HEK293 (cell line): Measurements from ENCODE around the gene RBM39.
A peak's percentile ranks its signal among the peaks of the same experiment; 100 is the strongest.

Experiments used
- CTCF ChIA-PET: fragments of 350-600 bp; formaldehyde crosslinking; extraction: SDS; loops from one replicate; lab custom pipeline; 2021; ENCODE audit warnings: antibody characterized with exemption; lab: Yijun Ruan, JAX
- POLR2A ChIA-PET: fragments of 300-600 bp; formaldehyde crosslinking; extraction: SDS; loops from one replicate; lab custom pipeline; 2020; ENCODE audit warnings: antibody characterized with exemption, inconsistent platforms; lab: Yijun Ruan, JAX
- H3K27ac ChIP-seq: fragments of 200-500 bp; sonication (Bioruptor generic); 2 replicates; pipeline ENCODE4 v1.5.1; 2014; ENCODE audit warnings: low read depth, low read length, control low read depth, inconsistent platforms; ENCODE audit errors: extremely low read depth
- H3K36me3 ChIP-seq, 2 experiments: fragments of 200-500 bp in 1 of 2; sonication (Bioruptor generic) in 1 of 2; 1 replicate in 1 of 2; 2 replicates in 1 of 2; pipeline ENCODE4 v1.5.1; 2014 to 2017; ENCODE audit warnings: inconsistent platforms in 2 of 2, low read length in 2 of 2; ENCODE audit not compliant: control insufficient read depth in 2 of 2, insufficient read depth in 1 of 2
- H3K4me1 ChIP-seq: fragments of 200-500 bp; sonication (Bioruptor generic); 2 replicates; pipeline ENCODE4 v1.5.1; 2014; ENCODE audit warnings: mild to moderate bottlenecking, low read length, inconsistent platforms; ENCODE audit not compliant: control insufficient read depth, insufficient read depth
- H3K4me3 ChIP-seq: 2 replicates; pipeline ENCODE4 v1.5.1; 2011; ENCODE audit warnings: low read depth, mild to moderate bottlenecking, control low read depth, low read length, moderate library complexity
- H3K9me3 ChIP-seq: fragments of 200-500 bp; sonication (Bioruptor generic); 2 replicates; pipeline ENCODE4 v1.5.1; 2014; ENCODE audit warnings: low read depth, low read length, inconsistent platforms; ENCODE audit not compliant: control insufficient read depth, insufficient read depth
- BCL11A ChIP-seq: fragments of 450-650 bp; formaldehyde crosslinking; IDR thresholded peaks from 2 replicates; pipeline ENCODE4 v1.5.1; 2016; ENCODE audit warnings: low read depth, missing biosample characterization, missing genetic modification characterization
- FEZF1 ChIP-seq: fragments of 450-650 bp; formaldehyde crosslinking; IDR thresholded peaks from 2 replicates; pipeline ENCODE4 v1.5.1; 2016; ENCODE audit warnings: missing biosample characterization, missing genetic modification characterization
- HOXD13 ChIP-seq: sonication (generic); formaldehyde crosslinking; IDR thresholded peaks from 2 replicates; pipeline ENCODE4 v1.8.0; 2022; ENCODE audit warnings: missing genetic modification reagents, borderline replicate concordance
- IKZF3 ChIP-seq: fragments of 450-650 bp; IDR thresholded peaks from 2 replicates; pipeline ENCODE4 v1.5.0; 2018; ENCODE audit warnings: missing biosample characterization, mild to moderate bottlenecking, missing genetic modification characterization, moderate library complexity
- KLF10 ChIP-seq: fragments of 450-650 bp; IDR thresholded peaks from 2 replicates; pipeline ENCODE4 v1.5.1; 2018; ENCODE audit warnings: missing biosample characterization, mild to moderate bottlenecking, missing genetic modification characterization
- PRDM1 ChIP-seq: fragments of 450-650 bp; formaldehyde crosslinking; IDR thresholded peaks from 2 replicates; pipeline ENCODE4; 2016; ENCODE audit warnings: missing biosample characterization, missing genetic modification characterization
- PRDM6 ChIP-seq: fragments of 450-650 bp; formaldehyde crosslinking; IDR thresholded peaks from 2 replicates; pipeline ENCODE4 v1.5.1; 2017; ENCODE audit warnings: missing biosample characterization, missing genetic modification characterization
- TSHZ1 ChIP-seq: fragments of 450-650 bp; formaldehyde crosslinking; IDR thresholded peaks from 2 replicates; pipeline ENCODE4 v1.5.1; 2016; ENCODE audit warnings: missing biosample characterization, missing genetic modification characterization, borderline replicate concordance
- YY2 ChIP-seq: fragments of 450-650 bp; formaldehyde crosslinking; IDR thresholded peaks from 2 replicates; pipeline ENCODE4 v1.5.1; 2016; ENCODE audit warnings: missing biosample characterization, missing genetic modification characterization
- ZFHX2 ChIP-seq: fragments of 450-650 bp; formaldehyde crosslinking; conservative IDR thresholded peaks from 2 replicates; pipeline ENCODE4 v1.5.1; 2016; ENCODE audit warnings: missing biosample characterization, missing genetic modification characterization
- ZFP37 ChIP-seq: fragments of 450-650 bp; formaldehyde crosslinking; IDR thresholded peaks from 2 replicates; pipeline ENCODE4 v1.5.1; 2016; ENCODE audit warnings: missing biosample characterization, missing genetic modification characterization
- ZNF146 ChIP-seq: fragments of 450-650 bp; formaldehyde crosslinking; IDR thresholded peaks from 2 replicates; pipeline ENCODE4 v1.5.1; 2016; ENCODE audit warnings: missing biosample characterization, missing genetic modification characterization
- ZNF184 ChIP-seq: fragments of 450-650 bp; IDR thresholded peaks from 2 replicates; pipeline ENCODE4 v1.5.1; 2018; ENCODE audit warnings: missing biosample characterization, mild to moderate bottlenecking, missing genetic modification characterization
- ZNF2 ChIP-seq: fragments of 450-650 bp; formaldehyde crosslinking; IDR thresholded peaks from 2 replicates; pipeline ENCODE4 v1.5.1; 2016; ENCODE audit warnings: missing biosample characterization, missing genetic modification characterization
- ZNF223 ChIP-seq: fragments of 450-650 bp; formaldehyde crosslinking; IDR thresholded peaks from 2 replicates; pipeline ENCODE4 v1.5.1; 2016; ENCODE audit warnings: missing biosample characterization, missing genetic modification characterization
- ZNF341 ChIP-seq: fragments of 450-650 bp; formaldehyde crosslinking; IDR thresholded peaks from 2 replicates; pipeline ENCODE4; 2016; ENCODE audit warnings: low read depth, missing biosample characterization, missing genetic modification characterization
- ZNF544 ChIP-seq: fragments of 450-650 bp; formaldehyde crosslinking; IDR thresholded peaks from 2 replicates; pipeline ENCODE4 v1.5.0; 2017; ENCODE audit warnings: missing biosample characterization, missing genetic modification characterization
- ZNF548 ChIP-seq: fragments of 450-650 bp; formaldehyde crosslinking; IDR thresholded peaks from 2 replicates; pipeline ENCODE4 v1.5.1; 2016; ENCODE audit warnings: missing biosample characterization, missing genetic modification characterization
- ZNF624 ChIP-seq: fragments of 450-650 bp; formaldehyde crosslinking; IDR thresholded peaks from 2 replicates; pipeline ENCODE4 v1.5.1; 2017; ENCODE audit warnings: missing biosample characterization, missing genetic modification characterization
- ZNF629 ChIP-seq: fragments of 450-650 bp; formaldehyde crosslinking; IDR thresholded peaks from 2 replicates; pipeline ENCODE4 v1.5.1; 2017; ENCODE audit warnings: missing biosample characterization, missing genetic modification characterization
- ZNF660 ChIP-seq: fragments of 450-650 bp; IDR thresholded peaks from 2 replicates; pipeline ENCODE4 v1.5.1; 2018; ENCODE audit warnings: missing biosample characterization, mild to moderate bottlenecking, missing genetic modification characterization
- ZNF664 ChIP-seq: fragments of 450-650 bp; formaldehyde crosslinking; IDR thresholded peaks from 2 replicates; pipeline ENCODE4 v1.5.1; 2016; ENCODE audit warnings: missing biosample characterization, missing genetic modification characterization
- ZNF837 ChIP-seq: fragments of 450-650 bp; formaldehyde crosslinking; IDR thresholded peaks from 2 replicates; pipeline ENCODE4 v1.5.1; 2016; ENCODE audit warnings: missing biosample characterization, missing genetic modification characterization
- ZSCAN30 ChIP-seq: fragments of 450-650 bp; IDR thresholded peaks from 2 replicates; pipeline ENCODE4 v1.5.1; 2018; ENCODE audit warnings: missing biosample characterization, mild to moderate bottlenecking, missing genetic modification characterization, moderate library complexity
- TF ChIP-seq, protein P1 (sequence below): fragments of 450-650 bp; formaldehyde crosslinking; IDR thresholded peaks from 2 replicates; pipeline ENCODE4 v1.5.1; 2016; ENCODE audit warnings: missing biosample characterization, missing genetic modification characterization

RBM39 gene

DNA sequence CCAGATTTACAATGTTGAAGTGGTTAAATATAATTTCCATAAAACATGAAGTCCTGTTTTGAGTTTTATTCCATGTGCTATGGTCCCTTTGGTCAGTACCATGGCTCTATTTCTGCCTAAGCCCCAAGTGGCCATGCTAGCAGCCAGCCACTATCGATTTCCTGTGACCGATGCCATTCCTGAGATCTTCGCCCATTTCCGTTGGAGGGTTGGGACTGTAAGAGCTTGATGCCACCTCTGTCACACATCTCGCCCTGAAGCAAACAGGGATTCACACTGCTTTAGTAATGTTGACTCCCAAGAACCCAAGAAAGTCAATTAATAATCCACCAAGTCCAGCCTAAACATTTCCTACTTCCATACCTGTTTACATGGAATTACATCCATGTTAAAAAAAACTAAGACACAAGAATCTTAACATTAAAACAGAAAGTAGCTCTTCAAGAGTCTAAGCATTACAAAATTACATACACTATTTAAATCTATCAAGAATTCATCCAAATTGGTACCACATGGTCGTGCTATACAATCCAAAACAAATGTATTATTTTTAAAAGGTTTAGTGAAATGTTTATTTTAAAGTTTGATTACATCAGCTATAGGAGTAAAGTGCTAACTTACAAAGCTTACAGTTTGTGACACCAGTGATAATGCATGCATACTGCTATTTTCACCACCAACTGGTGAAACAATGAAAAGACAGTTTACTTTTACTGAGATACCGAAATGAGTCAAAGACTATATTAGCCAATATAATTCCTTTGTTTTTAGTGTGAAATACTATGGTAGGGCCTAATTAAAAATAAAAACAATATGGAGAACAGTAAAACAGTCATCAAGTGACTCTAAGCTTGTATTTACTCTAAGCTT is 2.5 kb downstream of the RBM39 start:
- ChIA-PET POLR2A (interaction anchor here (0.9 to 1.9 kb wide), 3 partner anchors 9 to 144 kb away, joined by 4 to 10 read pairs (median 4); no protein-coding TSS in a partner anchor), CTCF (interaction anchor here (0.6 to 1.3 kb wide), 6 partner anchors 42 to 399 kb away, joined by 3 to 6 read pairs (median 4); partner anchors contain the start of gene SCAND1)
- Histone ChIP-seq H3K36me3 (peaks cover 53 to 67% of the 10 kb centered on the region in 2 experiments), H3K27ac (no peak overlapping the region), H3K4me3 (peak overlapping the region; percentile 91), H3K9me3 (no peaks in the 10 kb centered on the region), H3K4me1 (peaks cover 4% of the 10 kb centered on the region)
- no peak for TF ChIP-seq ZNF837 (tag by site-specific recombination)
- no peak for TF ChIP-seq ZNF146
- no peak for TF ChIP-seq KLF10 (tag by site-specific recombination)
- TF ChIP-seq YY2 (tag by site-specific recombination): no peak
- no peak for TF ChIP-seq ZNF624 (tag by site-specific recombination)
- TF ChIP-seq ZNF660 (tag by site-specific recombination): 0 out of 2 replicates have a peak, but pooled peaks have one; percentile 24
- TF ChIP-seq ZNF664 (tag by site-specific recombination): peak; percentile 96
- no peak for TF ChIP-seq ZNF184 (tag by site-specific recombination)
- TF ChIP-seq ZNF548 (tag by site-specific recombination): no peak
- no peak for TF ChIP-seq TSHZ1 (tag by site-specific recombination)
- no peak for TF ChIP-seq FEZF1 (tag by site-specific recombination)
- TF ChIP-seq ZNF223 (tag by site-specific recombination): no peak
- TF ChIP-seq ZNF2 (tag by site-specific recombination): no peak
- TF ChIP-seq, protein P1, sequence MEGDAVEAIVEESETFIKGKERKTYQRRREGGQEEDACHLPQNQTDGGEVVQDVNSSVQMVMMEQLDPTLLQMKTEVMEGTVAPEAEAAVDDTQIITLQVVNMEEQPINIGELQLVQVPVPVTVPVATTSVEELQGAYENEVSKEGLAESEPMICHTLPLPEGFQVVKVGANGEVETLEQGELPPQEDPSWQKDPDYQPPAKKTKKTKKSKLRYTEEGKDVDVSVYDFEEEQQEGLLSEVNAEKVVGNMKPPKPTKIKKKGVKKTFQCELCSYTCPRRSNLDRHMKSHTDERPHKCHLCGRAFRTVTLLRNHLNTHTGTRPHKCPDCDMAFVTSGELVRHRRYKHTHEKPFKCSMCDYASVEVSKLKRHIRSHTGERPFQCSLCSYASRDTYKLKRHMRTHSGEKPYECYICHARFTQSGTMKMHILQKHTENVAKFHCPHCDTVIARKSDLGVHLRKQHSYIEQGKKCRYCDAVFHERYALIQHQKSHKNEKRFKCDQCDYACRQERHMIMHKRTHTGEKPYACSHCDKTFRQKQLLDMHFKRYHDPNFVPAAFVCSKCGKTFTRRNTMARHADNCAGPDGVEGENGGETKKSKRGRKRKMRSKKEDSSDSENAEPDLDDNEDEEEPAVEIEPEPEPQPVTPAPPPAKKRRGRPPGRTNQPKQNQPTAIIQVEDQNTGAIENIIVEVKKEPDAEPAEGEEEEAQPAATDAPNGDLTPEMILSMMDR (tag by site-specific recombination): no peak
- TF ChIP-seq HOXD13 (CRISPR knock-in tag): no peak
- peak; percentile 60; the same call in 1 of the 2 replicates for TF ChIP-seq PRDM1 (tag by site-specific recombination)
- TF ChIP-seq IKZF3 (tag by site-specific recombination): 0 out of 2 replicates have a peak, but pooled peaks have one; percentile 16
- TF ChIP-seq PRDM6 (tag by site-specific recombination): peak; percentile 52; the same call in 1 of the 2 replicates
- TF ChIP-seq ZSCAN30: no peak
- TF ChIP-seq ZFHX2 (tag by site-specific recombination): no peak
- TF ChIP-seq ZNF629: no peak
- TF ChIP-seq ZFP37 (tag by site-specific recombination): no peak
- no peak for TF ChIP-seq ZNF544
- TF ChIP-seq ZNF341 (tag by site-specific recombination): no peak
- TF ChIP-seq BCL11A (tag by site-specific recombination): no peak
